Mucosa of descending colon (tissue), 3 donors: ENCODE measurements around the gene FCF1. TPM values are rescaled to one million over a fixed set of nuclear protein-coding genes. Genes with fewer than 3 reads are reported as not detected.

Experiments used
- ATAC-seq: fragments of 200-7000 bp; cut with Tn5 transposase; one replicate; pipeline ENCODE4 v1.9.1; 2020; ENCODE audit warnings: mild to moderate bottlenecking, moderate library complexity
- DNase-seq, 3 donors: peaks; one replicate each; pipeline ENCODE4 v3.0.0-alpha.2; 2020
- H3K36me3 ChIP-seq: fragments of 200-600 bp; one replicate; pipeline ENCODE4 v1.8.0; 2021; ENCODE audit warnings: low read depth, mild to moderate bottlenecking
- H3K4me1 ChIP-seq: fragments of 200-600 bp; one replicate; pipeline ENCODE4 v1.8.0; 2021; ENCODE audit warnings: low read depth, mild to moderate bottlenecking
- H3K4me3 ChIP-seq: fragments of 200-600 bp; one replicate; pipeline ENCODE4 v1.8.0; 2021; ENCODE audit warnings: mild to moderate bottlenecking
- H3K9me3 ChIP-seq: fragments of 200-600 bp; one replicate; pipeline ENCODE4 v1.8.0; 2021; ENCODE audit warnings: mild to moderate bottlenecking
- CTCF ChIP-seq: fragments of 200-600 bp; IDR thresholded peaks from one replicate; pipeline ENCODE4 v1.8.0; 2022; ENCODE audit warnings: antibody characterized with exemption, mild to moderate bottlenecking
- intact Hi-C, 2 donors: fragments of 100-400 bp; cut with DNase I in 1 of 2; cut with micrococcal nuclease in 1 of 2; formaldehyde crosslinking; loops; one replicate each; pipeline versions ENCODE4 v1.11.0 to v1.11.1; 2022; cut with DNase I, micrococcal nuclease
- total RNA-seq, 3 donors: library from RNA; stranded (reverse); fragmentation: NEBNext Ultra II Directional in 2 of 3; extraction: Animal tissue kit (Norgen Biotek cat#: 25700) in 2 of 3; gene quantifications; one replicate each; pipeline versions ENCODE4 v1.2.1 to v1.2.4, GENCODE V29; 2021 to 2023
- donor health status: DM: no; HTN: no; CAD: no; lungs with moderate emphysema.
- donor health status: DM: no; HTN: no; CAD: no.
- donor health status: DM: no; HTN: yes; CAD: no.

The FCF1 gene
- total RNA-seq, 3 donors from 2014 or later, result 31.7 to 46.5 (median 43.0) TPM

GRCh38 chr14:74669846-74670245 is 43.1 kb upstream of the FCF1 start:
- intact Hi-C loops, result no loop called here
- H3K36me3 ChIP-seq, result peaks cover 3% of the 10 kb centered on the region
- no peak for DNase-seq

GRCh38 chr14:74670726-74671411 is 42.1 kb upstream of the FCF1 start:
- ATAC-seq, result no peak
- peaks cover 3% of the 10 kb centered on the region for H3K36me3 ChIP-seq

More at GRCh38 chr14:74669846-74670245, 43.1 kb upstream of the FCF1 start:
- no peaks in the 10 kb centered on the region for H3K4me1 ChIP-seq
- ATAC-seq, result no peak
- H3K4me3 ChIP-seq, result no peak overlapping the region
- no peak for TF ChIP-seq CTCF
- no peaks in the 10 kb centered on the region for H3K9me3 ChIP-seq

GRCh38 chr14:74671789-74672188 is 41.2 kb upstream of the FCF1 start:
- DNase-seq (no peak), ATAC-seq (no peak)
- Histone ChIP-seq H3K4me1 (no peaks in the 10 kb centered on the region), H3K36me3 (peaks cover 3% of the 10 kb centered on the region), H3K9me3 (no peaks in the 10 kb centered on the region), H3K4me3 (no peak overlapping the region)
- no peak for TF ChIP-seq CTCF
- intact Hi-C loops, result no loop called here

More at GRCh38 chr14:74670726-74671411, 42.1 kb upstream of the FCF1 start:
- no peak overlapping the region for H3K4me3 ChIP-seq
- H3K9me3 ChIP-seq, result no peaks in the 10 kb centered on the region
- H3K4me1 ChIP-seq, result no peaks in the 10 kb centered on the region
- TF ChIP-seq CTCF, result no peak
- intact Hi-C loops, result no loop called here
- DNase-seq, result no peak

GRCh38 chr14:74673768-74674167 is 39.2 kb upstream of the FCF1 start:
- intact Hi-C loops, result no loop called here
- Histone ChIP-seq H3K4me3 (no peak overlapping the region), H3K36me3 (no peaks in the 10 kb centered on the region), H3K4me1 (no peaks in the 10 kb centered on the region), H3K9me3 (no peaks in the 10 kb centered on the region)
- ATAC-seq, result no peak
- no peak for DNase-seq
- TF ChIP-seq CTCF, result no peak

GRCh38 chr14:74675219-74675618 is 37.7 kb upstream of the FCF1 start:
- Histone ChIP-seq H3K36me3 (no peaks in the 10 kb centered on the region), H3K4me3 (no peak overlapping the region), H3K4me1 (no peaks in the 10 kb centered on the region), H3K9me3 (no peaks in the 10 kb centered on the region)
- ATAC-seq (no peak), DNase-seq (no peak)
- TF ChIP-seq CTCF, result no peak
- intact Hi-C loops, result no loop called here
